ENCODE measurements around the gene LRFN2. TPM values are rescaled to one million over a fixed set of nuclear protein-coding genes. Genes with fewer than 3 reads are reported as not detected.

LRFN2 gene
- total and polyA plus RNA-seq, 4 donors: under 0.01 to 0.01 TPM; not detected in 2

DNA sequence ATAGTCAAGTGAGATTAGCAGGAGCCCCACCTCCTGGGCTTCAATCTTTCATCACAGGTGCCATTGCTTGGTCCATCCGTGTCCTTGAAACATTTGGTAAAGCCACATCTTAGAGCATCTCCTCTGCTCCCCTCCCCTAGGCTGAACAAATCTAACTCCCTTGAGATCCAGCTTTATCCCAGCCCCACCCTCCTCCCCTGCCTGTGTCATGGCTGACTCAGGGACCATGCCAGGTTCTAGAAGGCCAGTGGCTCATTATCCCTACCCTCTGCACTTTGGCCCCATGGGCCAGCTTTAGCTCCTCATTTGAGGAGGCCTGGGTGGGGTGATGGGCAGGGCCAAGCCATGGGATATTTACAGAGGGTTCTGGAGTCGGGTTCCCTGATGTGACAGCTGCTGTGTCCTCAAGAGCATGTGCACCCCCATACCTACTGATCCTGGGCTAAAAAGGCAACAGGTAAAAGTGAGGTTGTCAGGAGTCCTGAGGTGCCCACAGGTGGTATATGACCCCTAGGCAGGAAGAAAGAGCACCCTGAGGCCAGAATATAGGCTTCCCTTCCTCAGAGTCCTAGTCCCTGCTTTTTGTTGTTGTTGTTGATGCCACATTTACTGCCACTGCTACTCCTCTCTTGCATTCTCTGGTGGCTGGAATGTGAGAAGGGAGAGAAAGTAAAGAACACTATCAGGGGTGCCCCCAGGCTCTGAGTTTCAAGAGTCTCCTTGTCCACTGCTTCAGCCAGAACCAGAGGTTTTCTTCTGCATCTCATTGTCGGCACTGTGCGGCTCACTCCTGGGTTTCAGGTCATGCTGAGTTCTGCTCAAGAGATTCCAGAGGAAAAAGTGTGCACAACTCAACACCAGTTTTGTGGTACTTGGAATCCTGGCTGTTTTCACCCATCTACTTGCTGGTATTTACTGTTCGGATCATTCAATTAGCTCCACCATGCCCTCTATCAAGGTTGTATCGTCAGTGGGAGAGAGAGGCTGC, 228.4 kb downstream of the LRFN2 start:
- no peaks in the 10 kb centered on the region for H3K4me1 ChIP-seq (ENCODE audit: control insufficient read depth in 4 of 4, insufficient read depth in 4 of 4, low read length in 3 of 4)
- H3K36me3 ChIP-seq (ENCODE audit: control insufficient read depth in 4 of 4, insufficient read depth in 3 of 4, low read depth in 1 of 4, low read length in 3 of 4): no peaks in the 10 kb centered on the region
- DNase-seq (ENCODE audit: low spot score): peak; percentile 14
- no peak overlapping the region for H3K27ac ChIP-seq (ENCODE audit: low read depth in 1 of 2, low read length in 2 of 2)
- WGBS: 87% methylated on average over 6 of the region's 6 CpGs
- no peaks in the 10 kb centered on the region for H3K9me3 ChIP-seq (ENCODE audit: control insufficient read depth in 4 of 4, low read length in 3 of 4)
- peaks cover 0 to 4% (median 0%) of the 10 kb centered on the region in 4 donors for H3K27me3 ChIP-seq (ENCODE audit: control insufficient read depth in 4 of 4, insufficient read depth in 4 of 4, low read length in 3 of 4)
- H3K9ac ChIP-seq (ENCODE audit: low read depth in 1 of 2, low read length in 2 of 2): no peak overlapping the region
- TF ChIP-seq FOXA2 (IDR thresholded peaks at IDR 0.05): no peak
- TF ChIP-seq RXRA (IDR thresholded peaks at IDR 0.05): no peak
- TF ChIP-seq RAD21 (IDR thresholded peaks at IDR 0.05): no peak
- TF ChIP-seq, protein P1, sequence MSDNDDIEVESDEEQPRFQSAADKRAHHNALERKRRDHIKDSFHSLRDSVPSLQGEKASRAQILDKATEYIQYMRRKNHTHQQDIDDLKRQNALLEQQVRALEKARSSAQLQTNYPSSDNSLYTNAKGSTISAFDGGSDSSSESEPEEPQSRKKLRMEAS (IDR thresholded peaks at IDR 0.05): no peak
- TF ChIP-seq, protein P2, sequence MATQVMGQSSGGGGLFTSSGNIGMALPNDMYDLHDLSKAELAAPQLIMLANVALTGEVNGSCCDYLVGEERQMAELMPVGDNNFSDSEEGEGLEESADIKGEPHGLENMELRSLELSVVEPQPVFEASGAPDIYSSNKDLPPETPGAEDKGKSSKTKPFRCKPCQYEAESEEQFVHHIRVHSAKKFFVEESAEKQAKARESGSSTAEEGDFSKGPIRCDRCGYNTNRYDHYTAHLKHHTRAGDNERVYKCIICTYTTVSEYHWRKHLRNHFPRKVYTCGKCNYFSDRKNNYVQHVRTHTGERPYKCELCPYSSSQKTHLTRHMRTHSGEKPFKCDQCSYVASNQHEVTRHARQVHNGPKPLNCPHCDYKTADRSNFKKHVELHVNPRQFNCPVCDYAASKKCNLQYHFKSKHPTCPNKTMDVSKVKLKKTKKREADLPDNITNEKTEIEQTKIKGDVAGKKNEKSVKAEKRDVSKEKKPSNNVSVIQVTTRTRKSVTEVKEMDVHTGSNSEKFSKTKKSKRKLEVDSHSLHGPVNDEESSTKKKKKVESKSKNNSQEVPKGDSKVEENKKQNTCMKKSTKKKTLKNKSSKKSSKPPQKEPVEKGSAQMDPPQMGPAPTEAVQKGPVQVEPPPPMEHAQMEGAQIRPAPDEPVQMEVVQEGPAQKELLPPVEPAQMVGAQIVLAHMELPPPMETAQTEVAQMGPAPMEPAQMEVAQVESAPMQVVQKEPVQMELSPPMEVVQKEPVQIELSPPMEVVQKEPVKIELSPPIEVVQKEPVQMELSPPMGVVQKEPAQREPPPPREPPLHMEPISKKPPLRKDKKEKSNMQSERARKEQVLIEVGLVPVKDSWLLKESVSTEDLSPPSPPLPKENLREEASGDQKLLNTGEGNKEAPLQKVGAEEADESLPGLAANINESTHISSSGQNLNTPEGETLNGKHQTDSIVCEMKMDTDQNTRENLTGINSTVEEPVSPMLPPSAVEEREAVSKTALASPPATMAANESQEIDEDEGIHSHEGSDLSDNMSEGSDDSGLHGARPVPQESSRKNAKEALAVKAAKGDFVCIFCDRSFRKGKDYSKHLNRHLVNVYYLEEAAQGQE (IDR thresholded peaks at IDR 0.05): no peak
- TF ChIP-seq TAF1 (conservative IDR thresholded peaks at IDR 0.05): no peak
- TF ChIP-seq, protein P3, sequence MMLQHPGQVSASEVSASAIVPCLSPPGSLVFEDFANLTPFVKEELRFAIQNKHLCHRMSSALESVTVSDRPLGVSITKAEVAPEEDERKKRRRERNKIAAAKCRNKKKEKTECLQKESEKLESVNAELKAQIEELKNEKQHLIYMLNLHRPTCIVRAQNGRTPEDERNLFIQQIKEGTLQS (IDR thresholded peaks at IDR 0.05): no peak
- TF ChIP-seq SP1 (IDR thresholded peaks at IDR 0.05): no peak
- TF ChIP-seq JUND (IDR thresholded peaks at IDR 0.05): no peak
- TF ChIP-seq FOXA1 (IDR thresholded peaks at IDR 0.05): no peak
- no peak overlapping the region for H3K4me3 ChIP-seq (ENCODE audit: low read depth in 1 of 3, low read length in 3 of 3)

DNA sequence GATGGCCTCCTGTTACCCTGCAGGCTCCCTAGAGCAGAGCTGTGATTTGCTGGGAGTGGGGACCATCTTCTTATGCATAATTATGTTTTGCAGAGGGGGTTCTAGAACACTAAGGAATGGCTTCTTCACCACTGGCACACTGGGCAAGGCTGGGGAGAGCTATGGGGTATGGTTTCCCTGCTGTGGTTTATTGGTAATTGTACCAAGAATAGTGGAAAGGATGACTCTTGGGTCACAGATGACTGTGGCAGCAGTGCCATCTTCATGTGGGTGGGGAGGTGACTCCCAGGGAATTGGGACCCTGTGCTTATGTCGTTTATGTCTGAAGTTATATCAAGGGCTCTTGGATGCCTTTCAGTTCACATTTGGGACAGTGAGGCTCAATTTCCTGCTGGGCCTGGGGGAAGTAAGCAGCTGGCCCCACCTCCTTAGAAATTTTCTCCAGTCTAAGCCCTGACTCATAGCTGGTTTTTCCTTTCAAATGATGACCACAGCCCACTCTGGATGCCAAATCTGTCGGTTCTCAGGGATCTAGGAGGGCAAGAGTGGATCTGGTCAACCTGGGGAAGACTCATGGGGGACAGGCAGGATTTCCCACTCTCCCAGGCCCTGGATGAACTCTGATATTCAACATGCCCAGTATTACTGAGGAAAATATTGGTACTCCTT, 230.8 kb downstream of the LRFN2 start:
- WGBS: 38% methylated on average over 2 of the region's 2 CpGs
- TF ChIP-seq SP1 (IDR thresholded peaks at IDR 0.05): no peak

DNA sequence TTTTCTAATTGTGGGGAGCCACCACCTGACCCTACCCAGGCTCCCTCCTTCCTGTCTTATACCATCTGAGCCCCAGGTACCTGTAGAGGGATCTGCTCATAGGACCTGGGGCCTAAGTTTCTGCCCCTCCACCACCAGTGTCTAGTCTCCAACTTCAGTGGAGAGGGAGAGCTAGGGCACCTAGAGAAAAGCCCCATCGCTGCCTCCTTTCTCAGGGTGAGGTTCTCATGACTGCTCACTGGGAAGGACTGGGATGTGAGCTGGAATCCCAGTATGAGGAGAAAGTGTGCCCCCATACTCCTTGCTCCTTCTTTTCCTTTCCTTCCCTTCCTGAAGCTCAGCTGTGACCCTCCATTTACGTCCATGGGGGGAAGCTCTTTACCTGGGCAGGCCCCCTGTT, 231.6 kb downstream of the LRFN2 start:
- H3K4me3 ChIP-seq (ENCODE audit: low read depth in 1 of 3, low read length in 3 of 3): no peak overlapping the region
- H3K9me3 ChIP-seq (ENCODE audit: control insufficient read depth in 4 of 4, low read length in 3 of 4): no peaks in the 10 kb centered on the region
- no peaks in the 10 kb centered on the region for H3K27me3 ChIP-seq (ENCODE audit: control insufficient read depth in 4 of 4, insufficient read depth in 4 of 4, low read length in 3 of 4)
- TF ChIP-seq SP1 (IDR thresholded peaks at IDR 0.05) (no peak), RXRA (IDR thresholded peaks at IDR 0.05) (no peak), TAF1 (conservative IDR thresholded peaks at IDR 0.05) (no peak), FOXA1 (IDR thresholded peaks at IDR 0.05) (no peak), HNF4A (conservative IDR thresholded peaks at IDR 0.05) (no peak), EGR1 (IDR thresholded peaks at IDR 0.05; ENCODE audit: low read depth in 2 of 2) (no peak), HNF4G (IDR thresholded peaks at IDR 0.05) (no peak)
- TF ChIP-seq, protein P4, sequence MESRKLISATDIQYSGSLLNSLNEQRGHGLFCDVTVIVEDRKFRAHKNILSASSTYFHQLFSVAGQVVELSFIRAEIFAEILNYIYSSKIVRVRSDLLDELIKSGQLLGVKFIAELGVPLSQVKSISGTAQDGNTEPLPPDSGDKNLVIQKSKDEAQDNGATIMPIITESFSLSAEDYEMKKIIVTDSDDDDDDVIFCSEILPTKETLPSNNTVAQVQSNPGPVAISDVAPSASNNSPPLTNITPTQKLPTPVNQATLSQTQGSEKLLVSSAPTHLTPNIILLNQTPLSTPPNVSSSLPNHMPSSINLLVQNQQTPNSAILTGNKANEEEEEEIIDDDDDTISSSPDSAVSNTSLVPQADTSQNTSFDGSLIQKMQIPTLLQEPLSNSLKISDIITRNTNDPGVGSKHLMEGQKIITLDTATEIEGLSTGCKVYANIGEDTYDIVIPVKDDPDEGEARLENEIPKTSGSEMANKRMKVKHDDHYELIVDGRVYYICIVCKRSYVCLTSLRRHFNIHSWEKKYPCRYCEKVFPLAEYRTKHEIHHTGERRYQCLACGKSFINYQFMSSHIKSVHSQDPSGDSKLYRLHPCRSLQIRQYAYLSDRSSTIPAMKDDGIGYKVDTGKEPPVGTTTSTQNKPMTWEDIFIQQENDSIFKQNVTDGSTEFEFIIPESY (IDR thresholded peaks at IDR 0.05): no peak
- TF ChIP-seq, protein P3 (IDR thresholded peaks at IDR 0.05): no peak
- TF ChIP-seq, protein P1 (IDR thresholded peaks at IDR 0.05): no peak
- TF ChIP-seq, protein P2 (IDR thresholded peaks at IDR 0.05): no peak
- no peaks in the 10 kb centered on the region for H3K4me1 ChIP-seq (ENCODE audit: control insufficient read depth in 4 of 4, insufficient read depth in 4 of 4, low read length in 3 of 4)
- no peaks in the 10 kb centered on the region for H3K36me3 ChIP-seq (ENCODE audit: control insufficient read depth in 4 of 4, insufficient read depth in 3 of 4, low read depth in 1 of 4, low read length in 3 of 4)
- WGBS: 88% methylated on average over 2 of the region's 2 CpGs
- peak; percentile 14 for DNase-seq (ENCODE audit: low spot score)
- H3K9ac ChIP-seq (ENCODE audit: low read depth in 1 of 2, low read length in 2 of 2): no peak overlapping the region
- H3K27ac ChIP-seq (ENCODE audit: low read depth in 1 of 2, low read length in 2 of 2): no peak overlapping the region

More for the DNA sequence above, 230.8 kb downstream of the LRFN2 start:
- no peaks in the 10 kb centered on the region for H3K36me3 ChIP-seq (ENCODE audit: control insufficient read depth in 4 of 4, insufficient read depth in 3 of 4, low read depth in 1 of 4, low read length in 3 of 4)
- no peaks in the 10 kb centered on the region for H3K27me3 ChIP-seq (ENCODE audit: control insufficient read depth in 4 of 4, insufficient read depth in 4 of 4, low read length in 3 of 4)
- H3K9me3 ChIP-seq (ENCODE audit: control insufficient read depth in 4 of 4, low read length in 3 of 4): no peaks in the 10 kb centered on the region
- H3K4me3 ChIP-seq (ENCODE audit: low read depth in 1 of 3, low read length in 3 of 3): no peak overlapping the region
- DNase-seq (ENCODE audit: low spot score): peak; percentile 9
- no peak overlapping the region for H3K27ac ChIP-seq (ENCODE audit: low read depth in 1 of 2, low read length in 2 of 2)
- H3K9ac ChIP-seq (ENCODE audit: low read depth in 1 of 2, low read length in 2 of 2): no peak overlapping the region
- no peaks in the 10 kb centered on the region for H3K4me1 ChIP-seq (ENCODE audit: control insufficient read depth in 4 of 4, insufficient read depth in 4 of 4, low read length in 3 of 4)
